DOHH2 (cell line): Measurements from ENCODE around the gene WDR41.

Source experiments
- H3F3A ChIP-seq: fragments of 200-600 bp; sonication (generic), shearing (Covaris generic); 2 replicates; pipeline ENCODE4 v1.6.0; 2016; ENCODE audit warnings: antibody characterized with exemption, mild to moderate bottlenecking; ENCODE audit not compliant: control insufficient read depth, insufficient read depth
- H3K27ac ChIP-seq: fragments of 200-600 bp; sonication (generic); 2 replicates; pipeline ENCODE4 v1.5.1; 2014; ENCODE audit warnings: low read depth, mild to moderate bottlenecking, low read length, moderate library complexity
- H3K27me3 ChIP-seq: fragments of 200-600 bp; sonication (generic); 2 replicates; pipeline ENCODE4 v1.6.1; 2014; ENCODE audit warnings: mild to moderate bottlenecking, low read length, mixed read lengths; ENCODE audit not compliant: control insufficient read depth
- H3K36me3 ChIP-seq: fragments of 200-600 bp; sonication (generic); 2 replicates; pipeline ENCODE4 v1.6.1; 2014; ENCODE audit warnings: mild to moderate bottlenecking, low read length, moderate library complexity, mixed read lengths; ENCODE audit not compliant: control insufficient read depth
- H3K4me1 ChIP-seq: fragments of 200-600 bp; sonication (generic); 2 replicates; pipeline ENCODE4 v1.6.1; 2014; ENCODE audit warnings: mild to moderate bottlenecking, low read length, mixed read lengths; ENCODE audit not compliant: control insufficient read depth
- H3K4me2 ChIP-seq: fragments of 200-600 bp; sonication (generic); 2 replicates; pipeline ENCODE4 v1.6.0; 2014; ENCODE audit warnings: mild to moderate bottlenecking, low read length, moderate library complexity
- H3K4me3 ChIP-seq: fragments of 200-600 bp; sonication (generic); 2 replicates; pipeline ENCODE4 v1.5.1; 2014; ENCODE audit warnings: mild to moderate bottlenecking, low read length, mixed read lengths
- H3K79me2 ChIP-seq: fragments of 200-600 bp; sonication (generic); 2 replicates; pipeline ENCODE4 v1.6.1; 2014; ENCODE audit warnings: mild to moderate bottlenecking, low read length, mixed read lengths; ENCODE audit not compliant: control insufficient read depth
- H3K9me2 ChIP-seq: fragments of 200-600 bp; sonication (generic); replicated peaks from 2 replicates; pipeline ENCODE4 v1.6.1; 2014; ENCODE audit warnings: mild to moderate bottlenecking, low read length, mixed read lengths; ENCODE audit not compliant: control insufficient read depth
- H3K9me3 ChIP-seq: fragments of 200-600 bp; sonication (generic); 2 replicates; pipeline ENCODE4 v1.6.1; 2014; ENCODE audit warnings: antibody characterized with exemption, low read length, mixed read lengths; ENCODE audit not compliant: control insufficient read depth, insufficient read depth
- H4K20me1 ChIP-seq: fragments of 200-600 bp; sonication (generic); 2 replicates; pipeline ENCODE4 v1.6.0; 2014; ENCODE audit warnings: low read depth, mild to moderate bottlenecking, antibody characterized with exemption, low read length, moderate library complexity; ENCODE audit not compliant: control insufficient read depth, insufficient read depth
- EZH2phosphoT487 ChIP-seq: fragments of 200-600 bp; sonication (generic); IDR thresholded peaks from 2 replicates; pipeline ENCODE4 v1.6.1; 2017; ENCODE audit warnings: borderline replicate concordance, mild to moderate bottlenecking, antibody characterized with exemption, low read length, moderate library complexity, mixed read lengths
- TF ChIP-seq, protein P1 (sequence below): fragments of 200-600 bp; sonication (generic); IDR thresholded peaks from one replicate; pipeline ENCODE4 v1.5.1; 2014; ENCODE audit warnings: antibody characterized with exemption, mild to moderate bottlenecking, low read depth, low read length; ENCODE audit not compliant: poor library complexity, severe bottlenecking

WDR41 gene

DNA sequence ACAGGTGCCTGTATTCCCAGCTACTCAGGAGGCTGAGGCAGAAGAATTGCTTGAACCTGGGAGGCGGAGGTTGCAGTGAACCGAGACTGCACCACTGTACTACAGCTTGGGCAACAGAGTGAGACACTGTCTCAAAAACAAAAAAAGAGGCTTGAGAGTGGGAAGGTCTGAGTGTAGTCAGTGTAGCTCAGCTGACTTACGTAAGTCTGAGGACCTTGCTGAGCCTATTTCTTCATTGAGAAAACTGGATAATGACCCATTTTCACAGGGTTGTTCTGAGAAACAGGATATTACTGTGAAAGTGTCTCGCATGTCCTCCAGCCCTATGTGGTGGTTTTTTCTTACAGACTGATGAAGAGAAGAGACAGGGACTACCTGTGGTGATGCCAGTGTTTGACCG lies 66.7 kb downstream of the WDR41 start:
- Histone ChIP-seq H3K27me3 (no peaks in the 10 kb centered on the region), H3K9me2 (no peaks in the 10 kb centered on the region), H3K79me2 (no peaks in the 10 kb centered on the region), H3K4me1 (peaks cover 14% of the 10 kb centered on the region), H3K27ac (no peak overlapping the region), H3K9me3 (no peaks in the 10 kb centered on the region), H3K4me2 (no peak overlapping the region), H4K20me1 (no peaks in the 10 kb centered on the region), H3K36me3 (peaks cover 6% of the 10 kb centered on the region), H3F3A (no peaks in the 10 kb centered on the region), H3K4me3 (no peak overlapping the region)
- TF ChIP-seq EZH2phosphoT487, result no peak
- TF ChIP-seq, protein P1, sequence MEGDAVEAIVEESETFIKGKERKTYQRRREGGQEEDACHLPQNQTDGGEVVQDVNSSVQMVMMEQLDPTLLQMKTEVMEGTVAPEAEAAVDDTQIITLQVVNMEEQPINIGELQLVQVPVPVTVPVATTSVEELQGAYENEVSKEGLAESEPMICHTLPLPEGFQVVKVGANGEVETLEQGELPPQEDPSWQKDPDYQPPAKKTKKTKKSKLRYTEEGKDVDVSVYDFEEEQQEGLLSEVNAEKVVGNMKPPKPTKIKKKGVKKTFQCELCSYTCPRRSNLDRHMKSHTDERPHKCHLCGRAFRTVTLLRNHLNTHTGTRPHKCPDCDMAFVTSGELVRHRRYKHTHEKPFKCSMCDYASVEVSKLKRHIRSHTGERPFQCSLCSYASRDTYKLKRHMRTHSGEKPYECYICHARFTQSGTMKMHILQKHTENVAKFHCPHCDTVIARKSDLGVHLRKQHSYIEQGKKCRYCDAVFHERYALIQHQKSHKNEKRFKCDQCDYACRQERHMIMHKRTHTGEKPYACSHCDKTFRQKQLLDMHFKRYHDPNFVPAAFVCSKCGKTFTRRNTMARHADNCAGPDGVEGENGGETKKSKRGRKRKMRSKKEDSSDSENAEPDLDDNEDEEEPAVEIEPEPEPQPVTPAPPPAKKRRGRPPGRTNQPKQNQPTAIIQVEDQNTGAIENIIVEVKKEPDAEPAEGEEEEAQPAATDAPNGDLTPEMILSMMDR, result no peak

- Histone ChIP-seq H3K9me3 (no peaks in the 10 kb centered on the region), H3K27ac (no peak overlapping the region), H3F3A (no peaks in the 10 kb centered on the region), H3K27me3 (no peaks in the 10 kb centered on the region), H3K4me1 (peaks cover 14% of the 10 kb centered on the region), H3K4me3 (no peak overlapping the region), H3K9me2 (no peaks in the 10 kb centered on the region), H3K79me2 (no peaks in the 10 kb centered on the region), H3K36me3 (peaks cover 6% of the 10 kb centered on the region), H4K20me1 (no peaks in the 10 kb centered on the region), H3K4me2 (no peak overlapping the region)
- TF ChIP-seq, protein P1, result no peak
- TF ChIP-seq EZH2phosphoT487, result no peak
These were observed 67.2 kb downstream of the WDR41 start for GRCh38 chr5:77424921-77425320.

- Histone ChIP-seq H3K79me2 (no peaks in the 10 kb centered on the region), H3K9me3 (no peaks in the 10 kb centered on the region), H3K9me2 (no peaks in the 10 kb centered on the region), H3K4me3 (no peak overlapping the region), H3F3A (no peaks in the 10 kb centered on the region), H4K20me1 (no peaks in the 10 kb centered on the region), H3K27me3 (no peaks in the 10 kb centered on the region), H3K4me1 (peaks cover 14% of the 10 kb centered on the region), H3K4me2 (no peak overlapping the region), H3K36me3 (peaks cover 6% of the 10 kb centered on the region), H3K27ac (no peak overlapping the region)
- TF ChIP-seq EZH2phosphoT487, result no peak
- TF ChIP-seq, protein P1, result no peak
These were observed 68.9 kb downstream of the WDR41 start for GRCh38 chr5:77423022-77423750.
